IMR-90 (cell line): ENCODE results near the gene MYO9B. TPM values are rescaled to one million over a fixed set of nuclear protein-coding genes. Genes with fewer than 3 reads are reported as not detected.
A peak's percentile ranks its signal among the peaks of the same experiment; 100 is the strongest.

Source experiments
- ATAC-seq: fragments of 200-7000 bp; cut with Tn5 transposase; 2 replicates; pipeline ENCODE4 v1.9.1; 2020; ENCODE audit warnings: low read depth, mild to moderate bottlenecking, moderate library complexity
- BruUV-seq: library from RNA; stranded (reverse); fragments of 400-500 nt; replicated peaks from 2 replicates; lab custom pipeline; 2021; lab: Mats Ljungman, UMichigan
- CTCF ChIA-PET: fragments of 300-600 bp; formaldehyde crosslinking; extraction: SDS; loops from one replicate; lab custom pipeline; 2021; ENCODE audit warnings: antibody characterized with exemption; lab: Yijun Ruan, JAX
- POLR2A ChIA-PET: fragments of 300-600 bp; sonication (Branson Sonifier 250); formaldehyde crosslinking; loops from one replicate; lab custom pipeline; 2022; ENCODE audit warnings: antibody characterized with exemption; ENCODE audit not compliant: unreplicated experiment; lab: Charles Lee
- DNase-seq: peaks from one replicate; pipeline ENCODE4 v3.0.0; 2013
- H2AFZ ChIP-seq: replicated peaks from 2 replicates; pipeline ENCODE3; 2013; ENCODE audit warnings: low read length, mild to moderate bottlenecking; ENCODE audit not compliant: poor library complexity
- H2AK5ac ChIP-seq: 2 replicates; pipeline ENCODE4 v1.6.1; 2013; ENCODE audit warnings: low read depth, low read length, inconsistent platforms
- H2AK9ac ChIP-seq: replicated peaks from 2 replicates; pipeline ENCODE3; 2013; ENCODE audit warnings: mild to moderate bottlenecking, low read depth, low read length, moderate library complexity; ENCODE audit not compliant: poor library complexity
- H2BK120ac ChIP-seq: 2 replicates; pipeline ENCODE4 v1.6.1; 2013; ENCODE audit warnings: low read depth, low read length, inconsistent platforms
- H2BK15ac ChIP-seq: 3 replicates; pipeline ENCODE4 v1.6.1; 2013; ENCODE audit warnings: low read depth, low read length, inconsistent platforms
- H2BK20ac ChIP-seq: 2 replicates; pipeline ENCODE4 v1.6.1; 2013; ENCODE audit warnings: low read depth, mild to moderate bottlenecking, inconsistent platforms, low read length, moderate library complexity
- H2BK5ac ChIP-seq: 2 replicates; pipeline ENCODE4 v1.6.1; 2013; ENCODE audit warnings: mild to moderate bottlenecking, low read depth, low read length, inconsistent platforms; ENCODE audit not compliant: poor library complexity, severe bottlenecking
- H3K14ac ChIP-seq: replicated peaks from 2 replicates; pipeline ENCODE4 v1.6.1; 2013; ENCODE audit warnings: low read depth, low read length, inconsistent platforms
- H3K18ac ChIP-seq: 2 replicates; pipeline ENCODE4 v1.6.1; 2013; ENCODE audit warnings: low read depth, low read length, control low read depth
- H3K23ac ChIP-seq: 2 replicates; pipeline ENCODE4 v1.6.1; 2013; ENCODE audit warnings: low read depth, low read length, inconsistent platforms
- H3K27ac ChIP-seq: 2 replicates; pipeline ENCODE4 v1.5.1; 2013; ENCODE audit warnings: mild to moderate bottlenecking, control low read depth, low read length; ENCODE audit not compliant: insufficient read depth
- H3K27me3 ChIP-seq: 2 replicates; pipeline ENCODE4 v1.6.1; 2013; ENCODE audit warnings: low read length; ENCODE audit not compliant: control insufficient read depth, insufficient read depth
- H3K36me3 ChIP-seq: 2 replicates; pipeline ENCODE4 v1.6.1; 2013; ENCODE audit warnings: low read length, mixed read lengths; ENCODE audit not compliant: control insufficient read depth, insufficient read depth
- H3K4ac ChIP-seq: 2 replicates; pipeline ENCODE4 v1.6.1; 2013; ENCODE audit warnings: low read depth, low read length, inconsistent platforms
- H3K4me1 ChIP-seq: 2 replicates; pipeline ENCODE4 v1.6.1; 2013; ENCODE audit warnings: low read length, mixed read lengths; ENCODE audit not compliant: control insufficient read depth, insufficient read depth
- H3K4me2 ChIP-seq: 2 replicates; pipeline ENCODE4 v1.6.1; 2013; ENCODE audit warnings: low read depth, mild to moderate bottlenecking, control low read depth, low read length, moderate library complexity
- H3K4me3 ChIP-seq: 2 replicates; pipeline ENCODE4 v1.5.1; 2013; ENCODE audit warnings: low read depth, mild to moderate bottlenecking, control low read depth, low read length, moderate library complexity; ENCODE audit not compliant: insufficient read depth
- H3K56ac ChIP-seq: 2 replicates; pipeline ENCODE4 v1.6.1; 2013; ENCODE audit warnings: low read length, inconsistent platforms; ENCODE audit not compliant: insufficient read depth; ENCODE audit errors: extremely low read depth
- H3K79me1 ChIP-seq, 2 experiments: 2 replicates each; pipeline ENCODE4 v1.6.1; 2013; ENCODE audit warnings: low read length in 2 of 2, inconsistent platforms in 1 of 2, low read depth in 1 of 2
- H3K9ac ChIP-seq: 2 replicates; pipeline ENCODE4 v1.6.1; 2013; ENCODE audit warnings: low read depth, low read length, control low read depth
- H3K9me1 ChIP-seq: 2 replicates; pipeline ENCODE4 v1.6.1; 2013; ENCODE audit warnings: low read length, inconsistent platforms; ENCODE audit not compliant: insufficient read depth
- H3K9me3 ChIP-seq: 2 replicates; pipeline ENCODE4 v1.6.1; 2013; ENCODE audit warnings: low read length; ENCODE audit not compliant: control insufficient read depth, insufficient read depth
- H4K20me1 ChIP-seq: 2 replicates; pipeline ENCODE4 v1.6.1; 2013; ENCODE audit warnings: low read length, inconsistent platforms; ENCODE audit not compliant: insufficient read depth
- H4K5ac ChIP-seq: 2 replicates; pipeline ENCODE4 v1.6.1; 2013; ENCODE audit warnings: mild to moderate bottlenecking, low read depth, low read length, control low read depth
- H4K8ac ChIP-seq, 2 experiments: 2 replicates each; pipeline ENCODE4 v1.6.1; 2013; ENCODE audit warnings: low read depth in 2 of 2, low read length in 2 of 2, control low read depth in 1 of 2, inconsistent platforms in 1 of 2
- H4K91ac ChIP-seq: 2 replicates; pipeline ENCODE4 v1.6.1; 2013; ENCODE audit warnings: low read depth, low read length, inconsistent platforms; ENCODE audit not compliant: insufficient read depth
- CHD1 ChIP-seq: IDR thresholded peaks from 2 replicates; pipeline ENCODE4 v1.6.1; 2012; ENCODE audit warnings: low read depth, low read length, improper control_type of control experiment
- CTCF ChIP-seq: conservative IDR thresholded peaks from 2 replicates; pipeline ENCODE4 v1.5.1; 2012; ENCODE audit warnings: mild to moderate bottlenecking, low read depth, low read length, improper control_type of control experiment
- ELK1 ChIP-seq: fragments of 150-350 bp; IDR thresholded peaks from 2 replicates; pipeline ENCODE4 v1.6.1; 2016; ENCODE audit warnings: low read depth, mild to moderate bottlenecking, low read length, moderate library complexity, borderline replicate concordance
- MAZ ChIP-seq: IDR thresholded peaks from 2 replicates; pipeline ENCODE4 v1.6.1; 2012; ENCODE audit warnings: low read depth, mild to moderate bottlenecking, low read length, improper control_type of control experiment, moderate library complexity, borderline replicate concordance
- MXI1 ChIP-seq: IDR thresholded peaks from 2 replicates; pipeline ENCODE4 v1.6.1; 2012; ENCODE audit warnings: low read depth, mild to moderate bottlenecking, low read length, moderate library complexity, borderline replicate concordance
- NFE2L2 ChIP-seq: fragments of 150-350 bp; IDR thresholded peaks from 2 replicates; pipeline ENCODE4 v1.6.1; 2016; ENCODE audit warnings: low read depth, mild to moderate bottlenecking, low read length
- POLR2A ChIP-seq: IDR thresholded peaks from 2 replicates; pipeline ENCODE4 v1.6.1; 2012; ENCODE audit warnings: mild to moderate bottlenecking, low read depth, low read length
- RCOR1 ChIP-seq: IDR thresholded peaks from 2 replicates; pipeline ENCODE4 v1.6.1; 2012; ENCODE audit warnings: mild to moderate bottlenecking, low read length, improper control_type of control experiment; ENCODE audit not compliant: insufficient replicate concordance
- RFX5 ChIP-seq: IDR thresholded peaks from 2 replicates; pipeline ENCODE4 v1.8.0; 2012; ENCODE audit warnings: low read depth, mild to moderate bottlenecking, low read length, moderate library complexity
- USF2 ChIP-seq: fragments of 150-350 bp; IDR thresholded peaks from 2 replicates; pipeline ENCODE4 v1.6.1; 2017; ENCODE audit warnings: mild to moderate bottlenecking, antibody characterized with exemption, low read length, low read depth
- WGBS, 2 experiments: methylation state at CpG; one replicate each; pipeline versions ENCODE4 v1.1.5 to v1.1.7; 2013; ENCODE audit warnings: missing lambda C conversion rate in 2 of 2; ENCODE audit not compliant: insufficient read length in 1 of 2; ENCODE audit errors: extremely low coverage in 2 of 2; 5-methylcytosine and 5-hydroxymethylcytosine counted together
- dilution Hi-C: fragments of 300-500 bp; cut with HindIII; formaldehyde crosslinking; loops from one replicate; pipeline ENCODE4 v1.14.3; 2018; ENCODE audit warnings: low sequenced_read_pairs; ENCODE audit not compliant: unreplicated experiment
- in situ Hi-C: fragments of 300-500 bp; cut with MboI; formaldehyde crosslinking; loops from 3 replicates; pipeline ENCODE4 v1.14.3; 2019; ENCODE audit warnings: low sequenced_read_pairs, inconsistent platforms, mixed read lengths
- intact Hi-C: fragments of 100-400 bp; cut with micrococcal nuclease; formaldehyde crosslinking; loops from 2 replicates; pipeline ENCODE4 v1.10.0; 2022
- polyA plus RNA-seq, 3 experiments: library from polyadenylated mRNA; depleted of rRNA; stranded (reverse); fragments of >200 nt; gene quantifications; 2 replicates each; pipeline ENCODE4 v1.2.3, GENCODE V29; 2012; ENCODE audit warnings: low replicate concordance in 1 of 3
- total RNA-seq: library from RNA; depleted of rRNA; stranded (reverse); fragments of >200 nt; gene quantifications from 2 replicates; pipeline ENCODE4 v1.2.3, GENCODE V29; 2012

The MYO9B gene
- total and polyA plus RNA-seq, 2 of the 4 experiments (the other 2 are of a cell fraction): 61.8 to 77.8 TPM

- no peak overlapping the region for H3K4me3 ChIP-seq
- H4K8ac ChIP-seq: no peak overlapping the region
- H4K5ac ChIP-seq: no peak overlapping the region
- no peak overlapping the region for H2BK20ac ChIP-seq
- no peak overlapping the region for H3K18ac ChIP-seq
- no peak overlapping the region for H3K14ac ChIP-seq
- H3K36me3 ChIP-seq: peaks cover under 1% of the 10 kb centered on the region; the same call in 1 of the 2 replicates
- H3K9me3 ChIP-seq: no peaks in the 10 kb centered on the region
- H2BK15ac ChIP-seq: no peak overlapping the region
- no peak overlapping the region for H3K56ac ChIP-seq
- no TSS peak for BruUV-seq
- H2AK5ac ChIP-seq: no peak overlapping the region
- TF ChIP-seq MAZ (no peak), NFE2L2 (no peak), CHD1 (no peak), POLR2A (no peak), RFX5 (no peak), MXI1 (no peak), RCOR1 (no peak), ELK1 (no peak), CTCF (no peak), USF2 (no peak)
- H3K4me2 ChIP-seq: no peak overlapping the region
- in situ Hi-C loops (no loop called here), intact Hi-C loops (no loop called here), dilution Hi-C loops (no loop called here)
- H2BK120ac ChIP-seq: no peak overlapping the region
- no peak overlapping the region for H4K91ac ChIP-seq
- H4K20me1 ChIP-seq: no peaks in the 10 kb centered on the region
- no peak overlapping the region for H3K27ac ChIP-seq
- H3K27me3 ChIP-seq: peaks cover 4% of the 10 kb centered on the region; the same call in 1 of the 2 replicates
- POLR2A ChIA-PET: interaction anchor here (0.6 kb wide), 1 partner anchor 32 kb away, joined by 3 read pairs; no protein-coding TSS in a partner anchor
- H3K4ac ChIP-seq: no peak overlapping the region
- 61% methylated on average over 5 of the region's 7 CpGs; no CpG with 5 or more reads in 1 of the 2 experiments for WGBS, 2 experiments
- H3K9ac ChIP-seq: no peak overlapping the region
- ATAC-seq (no peak), DNase-seq (no peak)
- H3K4me1 ChIP-seq: no peaks in the 10 kb centered on the region
- H3K9me1 ChIP-seq: no peaks in the 10 kb centered on the region
- peak overlapping the region; percentile 28 for H2AK9ac ChIP-seq
- CTCF ChIA-PET: no interaction called here
- H3K79me1 ChIP-seq: no peaks in the 10 kb centered on the region
- H2BK5ac ChIP-seq: no peak overlapping the region
- no peak overlapping the region for H3K23ac ChIP-seq
- H2AFZ ChIP-seq: no peak overlapping the region
These were observed 31.8 kb upstream of the MYO9B start for GRCh38 chr19:17043744-17044143.
